ENCODE results near the gene NTRK2. TPM values are rescaled to one million over a fixed set of nuclear protein-coding genes. Genes with fewer than 3 reads are reported as not detected.

NTRK2 gene
- total and polyA plus RNA-seq, 4 donors: 0.26 to 1.4 (median 0.56) TPM

GRCh38 chr9:84955971-84956370, 286.4 kb downstream of the NTRK2 start:
- TF ChIP-seq FOXA1 (IDR thresholded peaks at IDR 0.05) (no peak), HNF4G (IDR thresholded peaks at IDR 0.05) (no peak), MAX (IDR thresholded peaks at IDR 0.05) (no peak), EGR1 (IDR thresholded peaks at IDR 0.05; ENCODE audit: low read depth in 2 of 2) (no peak), CTCF (IDR thresholded peaks at IDR 0.05; ENCODE audit: low read depth, low read length, missing input control) (no peak), ZBTB33 (IDR thresholded peaks at IDR 0.05) (no peak), NR2F2 (IDR thresholded peaks at IDR 0.05) (no peak), YY1 (IDR thresholded peaks at IDR 0.05) (no peak), RAD21 (IDR thresholded peaks at IDR 0.05) (no peak), GABPA (IDR thresholded peaks at IDR 0.05 in 1 of 2, conservative IDR thresholded peaks at IDR 0.05 in 1 of 2) (no peak)
- WGBS: 85% methylated on average over 4 of the region's 4 CpGs
- Histone ChIP-seq H3K36me3 (ENCODE audit: control insufficient read depth in 4 of 4, insufficient read depth in 3 of 4, low read depth in 1 of 4, low read length in 3 of 4) (no peaks in the 10 kb centered on the region), H3K27me3 (ENCODE audit: control insufficient read depth in 4 of 4, insufficient read depth in 4 of 4, low read length in 3 of 4) (peaks cover 0 to 7% (median 0%) of the 10 kb centered on the region in 4 donors), H3K9me3 (ENCODE audit: control insufficient read depth in 4 of 4, low read length in 3 of 4) (no peaks in the 10 kb centered on the region), H3K9ac (ENCODE audit: low read depth in 1 of 2, low read length in 2 of 2) (no peak overlapping the region), H3K27ac (ENCODE audit: low read depth in 1 of 2, low read length in 2 of 2) (no peak overlapping the region), H3K4me1 (ENCODE audit: control insufficient read depth in 4 of 4, insufficient read depth in 4 of 4, low read length in 3 of 4) (no peaks in the 10 kb centered on the region), H3K4me3 (ENCODE audit: low read depth in 1 of 3, low read length in 3 of 3) (no peak overlapping the region)
- DNase-seq (ENCODE audit: low spot score): no peak

GRCh38 chr9:84959339-84959738, 289.8 kb downstream of the NTRK2 start:
- H3K4me3 ChIP-seq (ENCODE audit: low read depth in 1 of 3, low read length in 3 of 3): no peak overlapping the region
- no peak for TF ChIP-seq REST (IDR thresholded peaks at IDR 0.05)
- no peak for TF ChIP-seq RXRA (IDR thresholded peaks at IDR 0.05)
- TF ChIP-seq EGR1 (IDR thresholded peaks at IDR 0.05; ENCODE audit: low read depth in 2 of 2): no peak
- no peak for TF ChIP-seq TAF1 (conservative IDR thresholded peaks at IDR 0.05)
- TF ChIP-seq YY1 (IDR thresholded peaks at IDR 0.05): no peak
- TF ChIP-seq ATF3 (IDR thresholded peaks at IDR 0.05): no peak
- TF ChIP-seq NR2F2 (IDR thresholded peaks at IDR 0.05): no peak
- no peaks in the 10 kb centered on the region for H3K36me3 ChIP-seq (ENCODE audit: control insufficient read depth in 4 of 4, insufficient read depth in 3 of 4, low read depth in 1 of 4, low read length in 3 of 4)
- no peak overlapping the region for H3K27ac ChIP-seq (ENCODE audit: low read depth in 1 of 2, low read length in 2 of 2)
- 58% methylated on average over 5 of the region's 5 CpGs for WGBS
- no peaks in the 10 kb centered on the region for H3K9me3 ChIP-seq (ENCODE audit: control insufficient read depth in 4 of 4, low read length in 3 of 4)
- DNase-seq (ENCODE audit: low spot score): no peak
- peaks cover 0 to 5% (median 0%) of the 10 kb centered on the region in 4 donors for H3K27me3 ChIP-seq (ENCODE audit: control insufficient read depth in 4 of 4, insufficient read depth in 4 of 4, low read length in 3 of 4)
- no peaks in the 10 kb centered on the region for H3K4me1 ChIP-seq (ENCODE audit: control insufficient read depth in 4 of 4, insufficient read depth in 4 of 4, low read length in 3 of 4)
- no peak overlapping the region for H3K9ac ChIP-seq (ENCODE audit: low read depth in 1 of 2, low read length in 2 of 2)
